Endothelial cell of umbilical vein (primary cell): ENCODE measurements around the gene LRSAM1. TPM values are rescaled to one million over a fixed set of nuclear protein-coding genes. Genes with fewer than 3 reads are reported as not detected.

Source experiments
- BruUV-seq: library from RNA; stranded (reverse); fragments of 400-500 nt; replicated peaks from 2 replicates; lab custom pipeline; 2021; lab: Mats Ljungman, UMichigan
- CTCF ChIA-PET: fragments of 300-600, 350-600 bp; sonication (Branson Sonifier 250); formaldehyde crosslinking; loops from one replicate; lab custom pipeline; 2021; ENCODE audit warnings: antibody characterized with exemption, inconsistent platforms; lab: Charles Lee
- POLR2A ChIA-PET: fragments of 300-600, 350-600 bp; sonication (Branson Sonifier 250); formaldehyde crosslinking; loops from one replicate; lab custom pipeline; 2021; ENCODE audit warnings: antibody characterized with exemption, inconsistent platforms; lab: Charles Lee
- DNase-seq: peaks from one replicate; pipeline ENCODE4 v3.0.0-alpha.2; 2011; ENCODE audit warnings: low read depth, low spot score
- FAIRE-seq: peaks from 2 replicates; lab custom pipeline; 2011; peaks lifted over from hg19 to GRCh38; lab: Jason Lieb, UNC
- H2AFZ ChIP-seq: 2 replicates; pipeline ENCODE4 v1.6.0; 2012; ENCODE audit warnings: low read depth, low read length, control low read depth, inconsistent platforms
- H3K27ac ChIP-seq: 2 replicates; pipeline ENCODE4 v1.5.1; 2011; ENCODE audit warnings: low read depth, mild to moderate bottlenecking, control low read depth, low read length, moderate library complexity; ENCODE audit not compliant: insufficient read depth
- H3K27me3 ChIP-seq, 2 experiments: 2 replicates each; pipeline versions ENCODE4 v1.6.0 to v1.6.1; 2011; ENCODE audit warnings: low read length in 2 of 2, mixed read lengths in 1 of 2; ENCODE audit not compliant: control insufficient read depth in 2 of 2, insufficient read depth in 2 of 2
- H3K36me3 ChIP-seq, 2 experiments: 2 replicates in 1 of 2; 3 replicates in 1 of 2; pipeline ENCODE4 v1.5.1; 2011; ENCODE audit warnings: low read length in 2 of 2, mild to moderate bottlenecking in 1 of 2, moderate library complexity in 1 of 2; ENCODE audit not compliant: control insufficient read depth in 2 of 2, insufficient read depth in 2 of 2; ENCODE audit errors: extremely low read depth in 1 of 2
- H3K4me1 ChIP-seq: 3 replicates; pipeline ENCODE4 v1.5.1; 2011; ENCODE audit warnings: mild to moderate bottlenecking, low read length; ENCODE audit not compliant: control insufficient read depth, insufficient read depth; ENCODE audit errors: extremely low read depth
- H3K4me2 ChIP-seq: 2 replicates; pipeline ENCODE4 v1.6.1; 2011; ENCODE audit warnings: low read length, control low read depth, mixed read lengths; ENCODE audit not compliant: insufficient read depth
- H3K4me3 ChIP-seq, 3 experiments: fragments of 200-600 bp in 1 of 3; sonication (generic), shearing (Covaris generic) in 1 of 3; replicated peaks in 1 of 3; 2 replicates each; pipeline ENCODE4 v1.5.1; 2011 to 2016; ENCODE audit warnings: control low read depth in 3 of 3, low read length in 3 of 3, mild to moderate bottlenecking in 2 of 3, inconsistent platforms in 1 of 3, low read depth in 1 of 3, moderate library complexity in 1 of 3; ENCODE audit not compliant: insufficient read depth in 1 of 3
- H3K79me2 ChIP-seq: 2 replicates; pipeline ENCODE4 v1.6.0; 2012; ENCODE audit warnings: low read length, inconsistent platforms; ENCODE audit not compliant: control insufficient read depth, insufficient read depth
- H3K9ac ChIP-seq: replicated peaks from 2 replicates; pipeline ENCODE3; 2011; ENCODE audit warnings: low read length, control low read depth; ENCODE audit not compliant: insufficient read depth; ENCODE audit errors: extremely low read depth
- H3K9me1 ChIP-seq: replicated peaks from 3 replicates; pipeline ENCODE4 v1.6.0; 2011; ENCODE audit warnings: mild to moderate bottlenecking, low read length; ENCODE audit not compliant: control insufficient read depth, insufficient read depth; ENCODE audit errors: extremely low read depth
- H3K9me3 ChIP-seq: replicated peaks from 2 replicates; pipeline ENCODE4 v1.5.1; 2012; ENCODE audit warnings: low read length, inconsistent platforms; ENCODE audit not compliant: control insufficient read depth, insufficient read depth
- H4K20me1 ChIP-seq: replicated peaks from 2 replicates; pipeline ENCODE3; 2011; ENCODE audit warnings: mild to moderate bottlenecking, low read length; ENCODE audit not compliant: control insufficient read depth, insufficient read depth; ENCODE audit errors: extremely low read depth
- EZH2 ChIP-seq: IDR thresholded peaks from 2 replicates; pipeline ENCODE4 v1.6.1; 2012; ENCODE audit warnings: borderline replicate concordance, low read depth, mild to moderate bottlenecking, moderate library complexity, low read length, inconsistent platforms; ENCODE audit not compliant: severe bottlenecking
- FOS ChIP-seq: IDR thresholded peaks from 2 replicates; pipeline ENCODE4 v1.6.1; 2011; ENCODE audit warnings: mild to moderate bottlenecking, low read length, moderate library complexity, borderline replicate concordance; ENCODE audit not compliant: insufficient read depth
- GATA2 ChIP-seq: IDR thresholded peaks from 2 replicates; pipeline ENCODE4 v1.7.0; 2011; ENCODE audit warnings: low read depth, mild to moderate bottlenecking, moderate library complexity, mixed read lengths, low read length; ENCODE audit not compliant: insufficient read length, insufficient read depth
- JUN ChIP-seq: IDR thresholded peaks from 2 replicates; pipeline ENCODE4 v1.6.1; 2011; ENCODE audit warnings: borderline replicate concordance, low read depth; ENCODE audit not compliant: insufficient read length, insufficient read depth
- MYC ChIP-seq: IDR thresholded peaks from one replicate; pipeline ENCODE4 v1.6.1; 2011; ENCODE audit warnings: mild to moderate bottlenecking, low read depth, low read length
- POLR2A ChIP-seq: IDR thresholded peaks from 2 replicates; pipeline ENCODE4 v1.6.1; 2012; ENCODE audit warnings: low read depth, mild to moderate bottlenecking, control low read depth, low read length
- POLR2AphosphoS5 ChIP-seq: IDR thresholded peaks from 2 replicates; pipeline ENCODE4 v1.6.1; 2012; ENCODE audit warnings: low read depth, mild to moderate bottlenecking, control low read depth, low read length, moderate library complexity; ENCODE audit not compliant: insufficient read depth
- dilution Hi-C: fragments of 300-500 bp; cut with MboI; formaldehyde crosslinking; loops from one replicate; pipeline ENCODE4 v1.15.0; 2019; ENCODE audit warnings: low sequenced_read_pairs; ENCODE audit not compliant: extremely low pct_ligation_motif_present
- intact Hi-C: fragments of 100-400 bp; cut with micrococcal nuclease; formaldehyde crosslinking; loops from one replicate; pipeline ENCODE4 v1.10.0; 2022
- polyA plus RNA-seq, 4 experiments: library from polyadenylated mRNA; depleted of rRNA in 3 of 4; stranded (reverse) in 3 of 4; unstranded in 1 of 4; fragments of >200 nt; gene quantifications; 2 replicates each; pipeline versions ENCODE4 v1.2.1 to v1.2.3, GENCODE V29; 2011 to 2012; ENCODE audit warnings: missing spikeins in 1 of 4
- total RNA-seq: library from RNA; stranded (reverse); gene quantifications from 2 replicates; pipeline ENCODE4 v1.2.3, GENCODE V29; 2021
- TF ChIP-seq, protein P1 (sequence below), 2 donors: IDR thresholded peaks; 1 replicate in 1 of 2; 2 replicates in 1 of 2; pipeline ENCODE4 v1.5.1; 2011; ENCODE audit warnings: low read length in 2 of 2, mild to moderate bottlenecking in 2 of 2, moderate library complexity in 2 of 2, control low read depth in 1 of 2, inconsistent platforms in 1 of 2, low read depth in 1 of 2; ENCODE audit not compliant: insufficient read depth in 1 of 2; ENCODE audit errors: extremely low read depth in 1 of 2
- TF ChIP-seq, protein P2 (sequence below): IDR thresholded peaks from 2 replicates; pipeline ENCODE4 v1.6.1; 2011; ENCODE audit not compliant: insufficient read depth, insufficient read length

The LRSAM1 gene
- total and polyA plus RNA-seq, 2 donors (not counting 3 experiments of a cell fraction or from before 2014, with no cell fraction given) = 10.8 to 18.9 TPM

DNA sequence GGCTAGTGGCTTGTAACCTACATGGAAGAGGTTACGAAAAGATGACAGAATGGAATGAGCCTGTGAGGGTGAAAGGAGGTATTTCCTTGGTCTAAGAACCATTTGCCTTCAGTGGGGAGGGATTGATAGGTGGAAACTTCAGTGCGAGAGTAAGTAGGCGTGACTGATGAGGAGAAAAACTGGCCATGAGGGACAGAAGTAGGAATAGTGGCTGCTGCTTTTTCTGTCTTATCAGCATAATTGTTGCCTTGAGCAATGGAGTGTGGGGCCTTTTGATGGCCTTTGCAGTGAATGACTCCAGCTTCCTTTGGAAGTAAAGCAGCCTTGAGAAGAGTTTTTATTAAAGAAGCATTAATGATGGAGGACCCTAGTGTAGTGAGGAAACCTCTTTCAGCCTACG lies 36.2 kb upstream of the LRSAM1 start:
- no peak overlapping the region for H2AFZ ChIP-seq
- CTCF ChIA-PET = interaction anchor here (0.9 to 1.2 kb wide), 3 partner anchors 9 to 474 kb away, joined by 3 to 4 read pairs (median 4); partner anchors contain the start of genes SLC2A8 and ZNF79
- dilution Hi-C loops (no loop called here), intact Hi-C loops (no loop called here)
- H3K9ac ChIP-seq = no peak overlapping the region
- H3K4me3 ChIP-seq = no peak overlapping the region
- no peaks in the 10 kb centered on the region for H3K79me2 ChIP-seq
- H3K27ac ChIP-seq = no peak overlapping the region
- H3K9me1 ChIP-seq = no peaks in the 10 kb centered on the region
- H3K36me3 ChIP-seq = no peaks in the 10 kb centered on the region
- DNase-seq (no peak), FAIRE-seq (no peak)
- H3K27me3 ChIP-seq = no peaks in the 10 kb centered on the region
- POLR2A ChIA-PET = no interaction called here
- no peaks in the 10 kb centered on the region for H4K20me1 ChIP-seq
- no peaks in the 10 kb centered on the region for H3K4me1 ChIP-seq
- H3K9me3 ChIP-seq = no peaks in the 10 kb centered on the region
- no peak overlapping the region for H3K4me2 ChIP-seq
- TF ChIP-seq EZH2 (no peak), POLR2AphosphoS5 (no peak), FOS (no peak), GATA2 (no peak), POLR2A (no peak), MYC (no peak), JUN (no peak)
- TF ChIP-seq, protein P1, sequence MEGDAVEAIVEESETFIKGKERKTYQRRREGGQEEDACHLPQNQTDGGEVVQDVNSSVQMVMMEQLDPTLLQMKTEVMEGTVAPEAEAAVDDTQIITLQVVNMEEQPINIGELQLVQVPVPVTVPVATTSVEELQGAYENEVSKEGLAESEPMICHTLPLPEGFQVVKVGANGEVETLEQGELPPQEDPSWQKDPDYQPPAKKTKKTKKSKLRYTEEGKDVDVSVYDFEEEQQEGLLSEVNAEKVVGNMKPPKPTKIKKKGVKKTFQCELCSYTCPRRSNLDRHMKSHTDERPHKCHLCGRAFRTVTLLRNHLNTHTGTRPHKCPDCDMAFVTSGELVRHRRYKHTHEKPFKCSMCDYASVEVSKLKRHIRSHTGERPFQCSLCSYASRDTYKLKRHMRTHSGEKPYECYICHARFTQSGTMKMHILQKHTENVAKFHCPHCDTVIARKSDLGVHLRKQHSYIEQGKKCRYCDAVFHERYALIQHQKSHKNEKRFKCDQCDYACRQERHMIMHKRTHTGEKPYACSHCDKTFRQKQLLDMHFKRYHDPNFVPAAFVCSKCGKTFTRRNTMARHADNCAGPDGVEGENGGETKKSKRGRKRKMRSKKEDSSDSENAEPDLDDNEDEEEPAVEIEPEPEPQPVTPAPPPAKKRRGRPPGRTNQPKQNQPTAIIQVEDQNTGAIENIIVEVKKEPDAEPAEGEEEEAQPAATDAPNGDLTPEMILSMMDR (IDR thresholded peaks at IDR 0.05; ENCODE audit: extremely low read depth in 1 of 2, insufficient read depth in 1 of 2, low read depth in 1 of 2, low read length in 2 of 2) = no peak
- TF ChIP-seq, protein P2, sequence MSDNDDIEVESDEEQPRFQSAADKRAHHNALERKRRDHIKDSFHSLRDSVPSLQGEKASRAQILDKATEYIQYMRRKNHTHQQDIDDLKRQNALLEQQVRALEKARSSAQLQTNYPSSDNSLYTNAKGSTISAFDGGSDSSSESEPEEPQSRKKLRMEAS = no peak
- no TSS peak for BruUV-seq
